ENCODE data around the gene PRF1.
"Not testable (repeated sequence)": the region's sequence is repeated elsewhere in the genome, so short reads cannot be mapped to it uniquely, and the experiment has no call there.

- TF ChIP-seq CTCF (IDR thresholded peaks at IDR 0.05; ENCODE audit: low read depth, low read length, missing input control); REST (IDR thresholded peaks at IDR 0.05); FOXA1 (IDR thresholded peaks at IDR 0.05); NR2F2 (IDR thresholded peaks at IDR 0.05): not testable (repeated sequence)
Observed at GRCh38 chr10:70581176-70581575, 21.4 kb downstream of the PRF1 start.
